ENCODE data around the gene FGF12.

DNA sequence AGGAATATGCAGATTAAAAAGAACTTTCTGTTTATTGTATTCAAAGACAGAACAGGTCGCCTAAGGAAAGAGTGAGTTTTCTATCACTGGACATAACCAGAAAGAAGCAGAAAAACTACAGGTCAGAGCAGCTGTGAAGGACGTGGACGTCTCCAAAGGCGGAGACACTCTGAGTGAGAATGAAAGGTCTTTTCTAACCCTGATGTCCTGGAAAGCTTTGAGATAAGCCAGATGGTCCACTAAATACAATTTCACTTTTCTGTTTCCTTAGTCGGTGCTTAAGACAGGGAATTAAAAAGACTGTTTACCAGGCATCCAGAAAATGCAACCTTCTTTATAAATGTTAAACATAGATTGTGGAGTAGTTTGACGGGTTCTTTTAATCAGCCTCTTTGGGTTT, 360.4 kb downstream of the FGF12 start:
- TF ChIP-seq, protein P1, sequence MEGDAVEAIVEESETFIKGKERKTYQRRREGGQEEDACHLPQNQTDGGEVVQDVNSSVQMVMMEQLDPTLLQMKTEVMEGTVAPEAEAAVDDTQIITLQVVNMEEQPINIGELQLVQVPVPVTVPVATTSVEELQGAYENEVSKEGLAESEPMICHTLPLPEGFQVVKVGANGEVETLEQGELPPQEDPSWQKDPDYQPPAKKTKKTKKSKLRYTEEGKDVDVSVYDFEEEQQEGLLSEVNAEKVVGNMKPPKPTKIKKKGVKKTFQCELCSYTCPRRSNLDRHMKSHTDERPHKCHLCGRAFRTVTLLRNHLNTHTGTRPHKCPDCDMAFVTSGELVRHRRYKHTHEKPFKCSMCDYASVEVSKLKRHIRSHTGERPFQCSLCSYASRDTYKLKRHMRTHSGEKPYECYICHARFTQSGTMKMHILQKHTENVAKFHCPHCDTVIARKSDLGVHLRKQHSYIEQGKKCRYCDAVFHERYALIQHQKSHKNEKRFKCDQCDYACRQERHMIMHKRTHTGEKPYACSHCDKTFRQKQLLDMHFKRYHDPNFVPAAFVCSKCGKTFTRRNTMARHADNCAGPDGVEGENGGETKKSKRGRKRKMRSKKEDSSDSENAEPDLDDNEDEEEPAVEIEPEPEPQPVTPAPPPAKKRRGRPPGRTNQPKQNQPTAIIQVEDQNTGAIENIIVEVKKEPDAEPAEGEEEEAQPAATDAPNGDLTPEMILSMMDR (conservative IDR thresholded peaks at IDR 0.05; ENCODE audit: low read depth in 2 of 2): no peak
- TF ChIP-seq POLR2AphosphoS5 (IDR thresholded peaks at IDR 0.05; ENCODE audit: low read depth) (no peak), JUNB (IDR thresholded peaks at IDR 0.05; ENCODE audit: unreplicated experiment) (no peak)
- TF ChIP-seq, protein P2, sequence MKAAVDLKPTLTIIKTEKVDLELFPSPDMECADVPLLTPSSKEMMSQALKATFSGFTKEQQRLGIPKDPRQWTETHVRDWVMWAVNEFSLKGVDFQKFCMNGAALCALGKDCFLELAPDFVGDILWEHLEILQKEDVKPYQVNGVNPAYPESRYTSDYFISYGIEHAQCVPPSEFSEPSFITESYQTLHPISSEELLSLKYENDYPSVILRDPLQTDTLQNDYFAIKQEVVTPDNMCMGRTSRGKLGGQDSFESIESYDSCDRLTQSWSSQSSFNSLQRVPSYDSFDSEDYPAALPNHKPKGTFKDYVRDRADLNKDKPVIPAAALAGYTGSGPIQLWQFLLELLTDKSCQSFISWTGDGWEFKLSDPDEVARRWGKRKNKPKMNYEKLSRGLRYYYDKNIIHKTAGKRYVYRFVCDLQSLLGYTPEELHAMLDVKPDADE (IDR thresholded peaks at IDR 0.05): no peak
- TF ChIP-seq, protein P3, sequence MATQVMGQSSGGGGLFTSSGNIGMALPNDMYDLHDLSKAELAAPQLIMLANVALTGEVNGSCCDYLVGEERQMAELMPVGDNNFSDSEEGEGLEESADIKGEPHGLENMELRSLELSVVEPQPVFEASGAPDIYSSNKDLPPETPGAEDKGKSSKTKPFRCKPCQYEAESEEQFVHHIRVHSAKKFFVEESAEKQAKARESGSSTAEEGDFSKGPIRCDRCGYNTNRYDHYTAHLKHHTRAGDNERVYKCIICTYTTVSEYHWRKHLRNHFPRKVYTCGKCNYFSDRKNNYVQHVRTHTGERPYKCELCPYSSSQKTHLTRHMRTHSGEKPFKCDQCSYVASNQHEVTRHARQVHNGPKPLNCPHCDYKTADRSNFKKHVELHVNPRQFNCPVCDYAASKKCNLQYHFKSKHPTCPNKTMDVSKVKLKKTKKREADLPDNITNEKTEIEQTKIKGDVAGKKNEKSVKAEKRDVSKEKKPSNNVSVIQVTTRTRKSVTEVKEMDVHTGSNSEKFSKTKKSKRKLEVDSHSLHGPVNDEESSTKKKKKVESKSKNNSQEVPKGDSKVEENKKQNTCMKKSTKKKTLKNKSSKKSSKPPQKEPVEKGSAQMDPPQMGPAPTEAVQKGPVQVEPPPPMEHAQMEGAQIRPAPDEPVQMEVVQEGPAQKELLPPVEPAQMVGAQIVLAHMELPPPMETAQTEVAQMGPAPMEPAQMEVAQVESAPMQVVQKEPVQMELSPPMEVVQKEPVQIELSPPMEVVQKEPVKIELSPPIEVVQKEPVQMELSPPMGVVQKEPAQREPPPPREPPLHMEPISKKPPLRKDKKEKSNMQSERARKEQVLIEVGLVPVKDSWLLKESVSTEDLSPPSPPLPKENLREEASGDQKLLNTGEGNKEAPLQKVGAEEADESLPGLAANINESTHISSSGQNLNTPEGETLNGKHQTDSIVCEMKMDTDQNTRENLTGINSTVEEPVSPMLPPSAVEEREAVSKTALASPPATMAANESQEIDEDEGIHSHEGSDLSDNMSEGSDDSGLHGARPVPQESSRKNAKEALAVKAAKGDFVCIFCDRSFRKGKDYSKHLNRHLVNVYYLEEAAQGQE (IDR thresholded peaks at IDR 0.05; ENCODE audit: unreplicated experiment): no peak
